Naive thymus-derived CD4-positive, alpha-beta T cell (primary cell): ENCODE results near the gene PHACTR1. TPM values are rescaled to one million over a fixed set of nuclear protein-coding genes. Genes with fewer than 3 reads are reported as not detected.

Experiments
- ATAC-seq: fragments of 150-1000 bp; cut with Tn5 transposase; 2 replicates; pipeline ENCODE4 v1.10.0; 2021; ENCODE audit warnings: mild to moderate bottlenecking, moderate library complexity
- CTCF ChIA-PET: fragments of 350-600 bp; sonication (Branson Sonifier 250); formaldehyde crosslinking; loops from one replicate; lab custom pipeline; 2021; ENCODE audit warnings: antibody characterized with exemption; lab: Charles Lee
- POLR2A ChIA-PET: fragments of 350-600 bp; sonication (Branson Sonifier 250); formaldehyde crosslinking; loops from one replicate; lab custom pipeline; 2021; ENCODE audit warnings: antibody characterized with exemption, inconsistent platforms; lab: Charles Lee
- DNase-seq, 9 donors: peaks; one replicate each; pipeline versions ENCODE4 v3.0.0 to v3.0.0-alpha.2; 2020 to 2022; ENCODE audit warnings: mixed read lengths in 1 of 9
- H3K27ac ChIP-seq: one replicate; pipeline ENCODE4 v1.7.0; 2013; ENCODE audit warnings: mild to moderate bottlenecking, low read depth, low read length, moderate library complexity
- H3K27me3 ChIP-seq, 2 donors: one replicate each; pipeline ENCODE4 v1.7.0; 2013; ENCODE audit warnings: low read length in 2 of 2, mild to moderate bottlenecking in 2 of 2, moderate library complexity in 2 of 2; ENCODE audit not compliant: control insufficient read depth in 2 of 2, insufficient read depth in 2 of 2
- H3K36me3 ChIP-seq, 3 experiments: 1 replicate in 2 of 3; 2 replicates in 1 of 3; pipeline ENCODE4 v1.7.0; 2013; ENCODE audit warnings: low read length in 3 of 3, mild to moderate bottlenecking in 3 of 3, moderate library complexity in 1 of 3; ENCODE audit not compliant: insufficient read depth in 3 of 3, control insufficient read depth in 2 of 3
- H3K4me1 ChIP-seq, 2 donors: one replicate each; pipeline ENCODE4 v1.7.0; 2013; ENCODE audit warnings: low read length in 2 of 2, mild to moderate bottlenecking in 2 of 2, moderate library complexity in 1 of 2; ENCODE audit not compliant: control insufficient read depth in 2 of 2, insufficient read depth in 2 of 2
- H3K4me3 ChIP-seq: 2 replicates; pipeline ENCODE4 v1.7.0; 2013; ENCODE audit warnings: mild to moderate bottlenecking, low read length
- H3K9me3 ChIP-seq, 3 experiments: 1 replicate in 2 of 3; 2 replicates in 1 of 3; pipeline ENCODE4 v1.7.0; 2013; ENCODE audit warnings: low read length in 3 of 3; ENCODE audit not compliant: control insufficient read depth in 2 of 3
- H3K27ac Mint-ChIP-seq, 9 donors: one replicate each; pipeline ENCODE4 v1.8.0; 2020 to 2022; ENCODE audit warnings: mixed read lengths in 9 of 9, mild to moderate bottlenecking in 8 of 9, moderate library complexity in 5 of 9, inconsistent platforms in 2 of 9
- H3K27me3 Mint-ChIP-seq, 5 donors: one replicate each; pipeline ENCODE4 v1.8.0; 2021 to 2022; ENCODE audit warnings: mixed read lengths in 5 of 5, mild to moderate bottlenecking in 1 of 5
- H3K36me3 Mint-ChIP-seq, 5 donors: one replicate each; pipeline ENCODE4 v1.8.0; 2020 to 2022; ENCODE audit warnings: mixed read lengths in 5 of 5, mild to moderate bottlenecking in 3 of 5, inconsistent platforms in 1 of 5
- H3K4me1 Mint-ChIP-seq, 7 donors: one replicate each; pipeline ENCODE4 v1.8.0; 2020 to 2022; ENCODE audit warnings: mixed read lengths in 7 of 7, mild to moderate bottlenecking in 3 of 7, inconsistent platforms in 1 of 7
- H3K4me3 Mint-ChIP-seq, 10 donors: one replicate each; pipeline ENCODE4 v1.8.0; 2020 to 2022; ENCODE audit warnings: mild to moderate bottlenecking in 10 of 10, mixed read lengths in 10 of 10, moderate library complexity in 6 of 10, inconsistent platforms in 2 of 10
- H3K9me3 Mint-ChIP-seq, 11 donors: one replicate each; pipeline ENCODE4 v1.8.0; 2020 to 2022; ENCODE audit warnings: mixed read lengths in 11 of 11, mild to moderate bottlenecking in 4 of 11, inconsistent platforms in 1 of 11, moderate library complexity in 1 of 11
- intact Hi-C, 2 donors: fragments of 100-400 bp; cut with micrococcal nuclease; formaldehyde crosslinking; loops; one replicate each; pipeline ENCODE4 v1.15.1; 2023
- polyA plus RNA-seq, 2 donors: library from polyadenylated mRNA; unstranded; fragments of 300-500 nt; fragmentation: Illumina TruSeq; gene quantifications; one replicate each; pipeline ENCODE4 v1.2.3, GENCODE V29; 2021
- total RNA-seq, 6 experiments: library from RNA in 5 of 6; stranded (reverse) in 5 of 6; gene quantifications; 1 replicate in 5 of 6; 2 replicates in 1 of 6; pipeline ENCODE4 v1.2.3 and lab custom pipeline; 2021 to 2026

Gene PHACTR1
- total and polyA plus RNA-seq, 7 experiments from 2014 or later = 0.18 to 43.1 (median 0.62) TPM

- DNase-seq (no peak), ATAC-seq (no peak)
- Mint-ChIP-seq H3K36me3 (no peaks in the 10 kb centered on the region), H3K4me3 (peak overlapping the region in 3 of 10 donors; percentile 2 to 89 (median 85)), H3K4me1 (peaks cover 4 to 14% (median 6%) of the 10 kb centered on the region in 7 donors), H3K27me3 (peaks cover 61 to 77% (median 69%) of the 10 kb centered on the region in 5 donors), H3K9me3 (peaks cover 0 to 3% (median 0%) of the 10 kb centered on the region in 11 donors), H3K27ac (no peak overlapping the region)
- H3K36me3 ChIP-seq = no peaks in the 10 kb centered on the region
- POLR2A ChIA-PET = no interaction called here
- peaks cover 0 to 6% of the 10 kb centered on the region in 2 donors for H3K27me3 ChIP-seq
- intact Hi-C loops = no loop called here
- H3K9me3 ChIP-seq = no peaks in the 10 kb centered on the region
- H3K27ac ChIP-seq = no peak overlapping the region
- no peaks in the 10 kb centered on the region for H3K4me1 ChIP-seq
- CTCF ChIA-PET = no interaction called here
- H3K4me3 ChIP-seq = no peak overlapping the region
Observed at GRCh38 chr6:13011612-13012146, 295.1 kb downstream of the PHACTR1 start.

DNA sequence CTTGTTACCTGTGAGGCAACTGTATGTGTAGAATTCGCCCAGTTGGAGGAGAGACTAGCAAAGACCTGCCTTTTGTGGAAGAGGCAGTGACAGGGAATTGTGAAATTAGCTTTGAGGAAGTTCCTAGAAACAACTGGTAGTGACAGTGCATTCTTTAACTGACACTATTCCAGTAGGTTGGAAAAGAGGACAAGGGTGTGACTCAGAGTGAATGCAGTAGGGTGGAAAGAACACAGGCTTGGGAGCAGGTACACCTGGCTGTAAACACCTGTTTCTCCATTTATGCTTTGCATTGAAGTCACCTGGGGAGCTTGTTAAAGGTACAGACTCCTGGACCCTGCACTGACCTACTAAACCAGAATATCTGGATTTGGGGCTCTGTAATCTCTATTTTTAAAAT is 295.7 kb downstream of the PHACTR1 start:
- peaks cover 58 to 79% (median 67%) of the 10 kb centered on the region in 5 donors for H3K27me3 Mint-ChIP-seq
- Histone ChIP-seq H3K4me3 (no peak overlapping the region), H3K4me1 (no peaks in the 10 kb centered on the region), H3K27me3 (peaks cover 0 to 6% of the 10 kb centered on the region in 2 donors), H3K36me3 (no peaks in the 10 kb centered on the region), H3K27ac (no peak overlapping the region), H3K9me3 (no peaks in the 10 kb centered on the region)
- H3K4me1 Mint-ChIP-seq = peaks cover 4 to 14% (median 6%) of the 10 kb centered on the region in 7 donors
- intact Hi-C loops = no loop called here
- peak overlapping the region in 7 of 10 donors; percentile 2 to 89 (median 79) for H3K4me3 Mint-ChIP-seq
- ChIA-PET POLR2A (no interaction called here), CTCF (no interaction called here)
- no peaks in the 10 kb centered on the region for H3K36me3 Mint-ChIP-seq
- H3K9me3 Mint-ChIP-seq = peaks cover 0 to 3% (median 0%) of the 10 kb centered on the region in 11 donors
- no peak for DNase-seq
- H3K27ac Mint-ChIP-seq = no peak overlapping the region
- ATAC-seq = no peak

GRCh38 chr6:13012977-13013680 is 296.6 kb downstream of the PHACTR1 start:
- Mint-ChIP-seq H3K27ac (no peak overlapping the region), H3K27me3 (peaks cover 55 to 75% (median 60%) of the 10 kb centered on the region in 5 donors), H3K4me1 (peaks cover 4 to 14% (median 6%) of the 10 kb centered on the region in 7 donors), H3K36me3 (no peaks in the 10 kb centered on the region), H3K4me3 (peak overlapping the region; percentile 63 to 89 (median 79)), H3K9me3 (peaks cover 0 to 3% (median 0%) of the 10 kb centered on the region in 11 donors)
- peaks cover 0 to 6% of the 10 kb centered on the region in 2 donors for H3K27me3 ChIP-seq
- DNase-seq = peak in 3 of 9 donors; percentile 6 to 9 (median 8)
- no peak overlapping the region for H3K4me3 ChIP-seq
- POLR2A ChIA-PET = no interaction called here
- H3K27ac ChIP-seq = no peak overlapping the region
- no peaks in the 10 kb centered on the region for H3K36me3 ChIP-seq
- no peaks in the 10 kb centered on the region for H3K9me3 ChIP-seq
- H3K4me1 ChIP-seq = no peaks in the 10 kb centered on the region
- intact Hi-C loops = no loop called here
- ATAC-seq = peak; percentile 46
- CTCF ChIA-PET = interaction anchor here (1.4 kb wide), 1 partner anchor 175 kb away, joined by 4 read pairs; no protein-coding TSS in a partner anchor

DNA sequence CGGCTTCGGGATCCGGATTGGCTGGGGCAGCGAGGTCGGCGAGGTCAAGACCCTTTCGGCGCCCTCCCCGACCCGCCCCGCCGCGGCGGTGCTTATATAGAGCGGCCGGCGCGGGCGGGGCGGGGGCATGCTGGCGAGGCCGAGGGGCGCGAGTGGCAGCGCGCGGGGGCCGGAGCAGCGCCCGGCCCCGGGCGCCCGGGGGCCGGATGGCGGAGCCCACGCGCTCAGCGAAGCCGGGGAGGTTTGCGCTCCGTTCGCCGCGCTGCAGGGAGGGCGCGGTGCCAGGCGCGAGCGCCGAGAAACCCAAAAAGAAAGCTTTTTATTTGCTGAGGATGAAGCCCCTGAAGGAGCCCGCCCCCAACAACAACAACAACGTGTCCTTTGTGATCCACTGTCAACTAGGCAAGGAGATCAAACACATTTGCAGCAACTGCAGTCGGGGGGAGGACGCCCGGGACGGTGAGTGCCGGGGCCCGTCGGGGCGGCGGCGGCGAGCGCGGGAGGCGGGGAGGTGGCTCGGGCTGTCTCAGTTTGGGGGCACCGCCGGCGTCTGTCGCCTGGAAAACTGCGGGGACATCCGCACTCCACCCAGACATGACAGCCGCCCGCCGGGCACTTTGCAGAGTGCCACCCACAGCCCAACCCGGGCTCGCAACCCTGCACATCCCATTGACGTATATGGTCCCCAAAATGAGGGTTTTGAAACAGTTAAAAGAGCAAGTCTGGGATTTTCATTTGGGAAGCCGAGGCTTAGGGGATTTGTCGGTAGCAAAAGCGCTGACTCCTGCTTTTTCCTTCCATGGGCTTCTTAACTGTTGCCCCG is 297.3 kb downstream of the PHACTR1 start:
- intact Hi-C loops = no loop called here
- Mint-ChIP-seq H3K9me3 (peaks cover 0 to 3% (median 0%) of the 10 kb centered on the region in 11 donors), H3K27ac (no peak overlapping the region), H3K4me3 (peak overlapping the region; percentile 63 to 89 (median 79)), H3K27me3 (peaks cover 52 to 76% (median 58%) of the 10 kb centered on the region in 5 donors), H3K36me3 (no peaks in the 10 kb centered on the region), H3K4me1 (peaks cover 4 to 14% (median 6%) of the 10 kb centered on the region in 7 donors)
- ChIA-PET CTCF (interaction anchor here (1.4 kb wide), 1 partner anchor 176 kb away, joined by 4 read pairs; no protein-coding TSS in a partner anchor), POLR2A (no interaction called here)
- Histone ChIP-seq H3K4me3 (no peak overlapping the region), H3K27ac (no peak overlapping the region), H3K4me1 (no peaks in the 10 kb centered on the region), H3K27me3 (peaks cover 0 to 6% of the 10 kb centered on the region in 2 donors), H3K9me3 (no peaks in the 10 kb centered on the region), H3K36me3 (no peaks in the 10 kb centered on the region)
- no peak for DNase-seq
- ATAC-seq = peak; percentile 32

DNA sequence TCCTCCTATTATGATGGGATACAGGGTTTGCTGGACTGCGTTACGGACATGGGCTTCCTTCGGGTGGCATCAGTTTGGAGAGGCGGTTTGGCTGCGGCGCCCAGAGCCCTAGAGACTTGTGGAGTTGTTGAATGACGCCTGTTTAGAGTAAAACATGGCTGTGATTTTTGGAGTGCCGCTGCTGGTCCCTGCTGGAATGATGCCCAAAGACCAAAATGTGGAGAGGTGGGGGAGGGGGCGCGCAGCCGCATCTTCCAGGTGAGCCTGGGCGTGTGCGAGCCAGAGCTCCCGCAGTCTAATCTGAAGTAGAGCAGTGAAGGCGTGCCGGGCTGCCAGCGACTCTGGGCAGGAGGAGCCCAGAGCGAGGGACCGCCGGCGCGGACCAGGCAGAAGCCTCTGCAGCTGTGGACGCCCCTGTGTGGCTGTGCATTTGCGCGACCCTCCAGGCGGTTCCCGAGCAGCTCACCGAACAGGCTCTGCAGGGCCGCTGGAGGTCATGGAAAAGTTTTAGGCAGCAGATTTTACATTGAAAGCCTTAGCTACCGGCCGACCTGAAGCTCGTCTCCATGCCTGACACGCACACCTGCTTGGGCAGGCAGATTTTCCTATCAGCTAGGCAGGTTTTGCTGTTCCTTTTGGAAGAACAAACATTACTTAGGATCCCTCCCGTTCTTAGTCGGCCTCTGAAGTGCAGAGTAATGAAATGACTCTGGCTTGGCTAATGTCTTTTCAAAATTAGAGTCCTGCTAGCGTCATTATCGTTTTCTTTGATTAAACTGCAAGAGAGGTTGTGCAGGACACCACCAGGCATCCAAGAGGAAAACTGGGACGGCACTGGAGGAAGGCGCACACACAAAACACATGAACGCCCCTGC is 298.2 kb downstream of the PHACTR1 start:
- ChIA-PET CTCF (no interaction called here), POLR2A (no interaction called here)
- Histone ChIP-seq H3K4me1 (no peaks in the 10 kb centered on the region), H3K27ac (no peak overlapping the region), H3K36me3 (no peaks in the 10 kb centered on the region), H3K27me3 (peaks cover 0 to 6% of the 10 kb centered on the region in 2 donors), H3K9me3 (no peaks in the 10 kb centered on the region), H3K4me3 (no peak overlapping the region)
- H3K27ac Mint-ChIP-seq = no peak overlapping the region
- peaks cover 0 to 3% (median 0%) of the 10 kb centered on the region in 11 donors for H3K9me3 Mint-ChIP-seq
- intact Hi-C loops = no loop called here
- peak overlapping the region in 3 of 10 donors; percentile 13 to 33 (median 28) for H3K4me3 Mint-ChIP-seq
- peaks cover 4 to 14% (median 6%) of the 10 kb centered on the region in 7 donors for H3K4me1 Mint-ChIP-seq
- ATAC-seq (no peak), DNase-seq (no peak)
- H3K36me3 Mint-ChIP-seq = no peaks in the 10 kb centered on the region
- peaks cover 46 to 68% (median 55%) of the 10 kb centered on the region in 5 donors for H3K27me3 Mint-ChIP-seq

- no peak overlapping the region for H3K27ac ChIP-seq
- Mint-ChIP-seq H3K4me3 (peak overlapping the region in 1 of 10 donors; percentile 33), H3K36me3 (no peaks in the 10 kb centered on the region), H3K27ac (no peak overlapping the region), H3K27me3 (peaks cover 46 to 64% (median 52%) of the 10 kb centered on the region in 5 donors), H3K4me1 (peaks cover 4 to 14% (median 6%) of the 10 kb centered on the region in 7 donors), H3K9me3 (peaks cover 0 to 3% (median 0%) of the 10 kb centered on the region in 11 donors)
- intact Hi-C loops = no loop called here
- H3K9me3 ChIP-seq = no peaks in the 10 kb centered on the region
- no peak for ATAC-seq
- H3K27me3 ChIP-seq = peaks cover 0 to 6% of the 10 kb centered on the region in 2 donors
- H3K36me3 ChIP-seq = no peaks in the 10 kb centered on the region
- H3K4me1 ChIP-seq = no peaks in the 10 kb centered on the region
- POLR2A ChIA-PET = no interaction called here
- CTCF ChIA-PET = no interaction called here
- H3K4me3 ChIP-seq = no peak overlapping the region
- DNase-seq = no peak
Observed at GRCh38 chr6:13015379-13015681, 298.8 kb downstream of the PHACTR1 start.
